Measurements from ENCODE around the gene AFAP1L2. TPM values are rescaled to one million over a fixed set of nuclear protein-coding genes. Genes with fewer than 3 reads are reported as not detected.
"Not testable (repeated sequence)": the region's sequence is repeated elsewhere in the genome, so short reads cannot be mapped to it uniquely, and the experiment has no call there.

The AFAP1L2 gene
- total RNA-seq, 4 donors from 2014 or later, result 6.5 to 35.5 (median 12.9) TPM

- H3K27me3 ChIP-seq, result no peaks in the 10 kb centered on the region
- no peak overlapping the region for H3K4me3 ChIP-seq
- TF ChIP-seq CTCF (IDR thresholded peaks at IDR 0.05) (no peak), POLR2A (IDR thresholded peaks at IDR 0.05) (no peak)
- H3K4me1 ChIP-seq, result peaks cover 0 to 17% (median 0%) of the 10 kb centered on the region in 4 donors
- peak overlapping the region in 2 of 4 donors; percentile 2 to 51 for H3K27ac ChIP-seq
- H3K9me3 ChIP-seq, result no peaks in the 10 kb centered on the region
- DNase-seq, result no peak
- H3K36me3 ChIP-seq, result no peaks in the 10 kb centered on the region
Measured at GRCh38 chr10:114349522-114350215, 54.6 kb downstream of the AFAP1L2 start.

- DNase-seq, H3K27ac ChIP-seq, H3K9me3 ChIP-seq, H3K36me3 ChIP-seq, H3K27me3 ChIP-seq, H3K4me3 ChIP-seq: not testable (repeated sequence)
- peaks cover 0 to 19% (median 0%) of the 10 kb centered on the region in 4 donors for H3K4me1 ChIP-seq
Measured at GRCh38 chr10:114349071-114349470, 55.2 kb downstream of the AFAP1L2 start.

GRCh38 chr10:114347791-114348190 is 56.5 kb downstream of the AFAP1L2 start:
- no peaks in the 10 kb centered on the region for H3K9me3 ChIP-seq
- H3K4me1 ChIP-seq, result peaks cover 0 to 28% (median 0%) of the 10 kb centered on the region in 4 donors
- no peak overlapping the region for H3K4me3 ChIP-seq
- TF ChIP-seq POLR2A (IDR thresholded peaks at IDR 0.05), result no peak
- no peaks in the 10 kb centered on the region for H3K27me3 ChIP-seq
- DNase-seq, result no peak
- H3K36me3 ChIP-seq, result no peaks in the 10 kb centered on the region
- no peak overlapping the region for H3K27ac ChIP-seq

GRCh38 chr10:114347241-114347640 is 57.1 kb downstream of the AFAP1L2 start:
- H3K36me3 ChIP-seq, result no peaks in the 10 kb centered on the region
- H3K4me1 ChIP-seq, result peaks cover 0 to 28% (median 0%) of the 10 kb centered on the region in 4 donors
- no peak overlapping the region for H3K27ac ChIP-seq
- no peak overlapping the region for H3K4me3 ChIP-seq
- no peak for TF ChIP-seq POLR2A (IDR thresholded peaks at IDR 0.05)
- TF ChIP-seq CTCF (IDR thresholded peaks at IDR 0.05), result no peak
- H3K9me3 ChIP-seq, result no peaks in the 10 kb centered on the region
- DNase-seq, result no peak
- no peaks in the 10 kb centered on the region for H3K27me3 ChIP-seq

GRCh38 chr10:114346176-114347031 is 57.9 kb downstream of the AFAP1L2 start:
- no peak for DNase-seq
- H3K4me1 ChIP-seq, result peaks cover 0 to 28% (median 0%) of the 10 kb centered on the region in 4 donors
- no peaks in the 10 kb centered on the region for H3K36me3 ChIP-seq
- H3K27me3 ChIP-seq, result no peaks in the 10 kb centered on the region
- no peak overlapping the region for H3K4me3 ChIP-seq
- no peaks in the 10 kb centered on the region for H3K9me3 ChIP-seq
- TF ChIP-seq POLR2A (IDR thresholded peaks at IDR 0.05) (no peak), CTCF (IDR thresholded peaks at IDR 0.05) (no peak)
- no peak overlapping the region for H3K27ac ChIP-seq

- Histone ChIP-seq H3K27me3 (no peaks in the 10 kb centered on the region), H3K9me3 (no peaks in the 10 kb centered on the region), H3K27ac (no peak overlapping the region), H3K36me3 (no peaks in the 10 kb centered on the region), H3K4me3 (no peak overlapping the region), H3K4me1 (peaks cover 0 to 25% (median 0%) of the 10 kb centered on the region in 4 donors)
- no peak for TF ChIP-seq POLR2A (IDR thresholded peaks at IDR 0.05)
- no peak for TF ChIP-seq CTCF (IDR thresholded peaks at IDR 0.05)
- no peak for DNase-seq
Measured at GRCh38 chr10:114345701-114346100, 58.6 kb downstream of the AFAP1L2 start.

Measured in Peyer's patch (tissue), 4 donors.